ENCODE results near the gene RNF157. TPM values are rescaled to one million over a fixed set of nuclear protein-coding genes. Genes with fewer than 3 reads are reported as not detected.

The RNF157 gene
- total and polyA plus RNA-seq, 2 of the 4 experiments (the other 2 are of a cell fraction) = 0.54 to 1.3 TPM

DNA sequence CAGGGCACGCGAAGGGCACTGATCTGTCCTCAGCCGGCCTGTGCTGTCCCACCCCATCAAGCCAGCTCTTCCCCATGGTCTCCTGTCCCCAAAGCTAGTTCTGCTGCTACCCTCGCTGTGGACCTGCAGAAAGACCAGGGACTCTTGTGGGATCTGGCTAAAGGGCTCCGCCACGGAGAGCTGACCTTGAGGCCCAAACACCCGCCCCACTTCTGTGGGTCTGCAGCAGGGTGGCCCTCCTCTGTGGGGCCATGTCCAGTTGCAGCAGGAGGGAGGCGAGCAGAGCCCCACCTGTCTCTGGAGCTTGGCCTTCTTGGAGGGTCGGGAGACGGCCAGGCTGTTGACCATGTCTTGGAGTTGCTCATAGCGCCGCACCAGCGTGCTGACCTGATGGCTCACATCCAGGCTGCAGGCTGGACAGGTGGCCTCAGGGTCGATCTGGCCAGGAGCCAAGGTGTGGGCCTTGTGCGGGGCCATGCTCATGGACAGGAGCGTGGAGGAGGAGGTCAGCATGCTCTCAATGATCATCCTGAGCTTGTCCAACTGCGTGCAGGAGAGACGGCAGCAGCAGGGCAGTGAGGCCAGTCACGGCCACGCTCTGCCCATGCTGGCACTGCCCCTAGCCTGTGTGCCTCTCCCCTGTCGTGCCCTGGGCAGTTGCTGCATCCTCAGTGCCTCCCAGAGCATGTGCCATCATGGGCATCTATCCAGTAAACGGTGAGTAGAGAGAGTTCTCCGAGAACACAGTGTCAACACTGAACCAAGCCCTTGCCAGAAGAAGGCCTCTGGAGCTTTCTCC lies 41.5 kb upstream of the RNF157 start:
- CTCF ChIA-PET = interaction anchor here (2.7 kb wide), 1 partner anchor 160 kb away, joined by 27 read pairs; no protein-coding TSS in a partner anchor
- BruUV-seq (replicated peaks) = no TSS peak
- H3K27ac ChIP-seq (ENCODE audit: insufficient read depth, low read length) = no peak overlapping the region

More for the DNA sequence above, 41.5 kb upstream of the RNF157 start:
- POLR2A ChIA-PET (ENCODE audit: unreplicated experiment) = no interaction called here
- dilution Hi-C loops (cut with HindIII; ENCODE audit: low sequenced_read_pairs, unreplicated experiment) = no loop called here
- TF ChIP-seq USF2 (IDR thresholded peaks at IDR 0.05; ENCODE audit: low read depth, low read length) = no peak
- TF ChIP-seq FOS (IDR thresholded peaks at IDR 0.05; ENCODE audit: low read depth, low read length) = no peak
- TF ChIP-seq POLR2A (IDR thresholded peaks at IDR 0.05; ENCODE audit: low read depth, low read length) = no peak
- no peak for TF ChIP-seq CEBPB (IDR thresholded peaks at IDR 0.05; ENCODE audit: low read depth, low read length)
- TF ChIP-seq RFX5 (IDR thresholded peaks at IDR 0.05; ENCODE audit: low read depth, low read length) = no peak
- TF ChIP-seq NFE2L2 (IDR thresholded peaks at IDR 0.05; ENCODE audit: low read depth, low read length) = no peak
- TF ChIP-seq BHLHE40 (IDR thresholded peaks at IDR 0.05; ENCODE audit: low read depth, low read length) = no peak
- TF ChIP-seq RCOR1 (IDR thresholded peaks at IDR 0.05; ENCODE audit: insufficient replicate concordance, low read length) = no peak
- H2AK9ac ChIP-seq (replicated peaks; ENCODE audit: low read depth, low read length, poor library complexity) = no peak overlapping the region
- no peak overlapping the region for H4K5ac ChIP-seq (ENCODE audit: low read depth, low read length)
- no peak overlapping the region for H2BK5ac ChIP-seq (ENCODE audit: low read depth, low read length, poor library complexity, severe bottlenecking)
- 92% methylated on average over 14 of the region's 23 CpGs; no CpG with 5 or more reads in 1 of the 2 experiments for WGBS, 2 experiments (ENCODE audit: extremely low coverage in 2 of 2, insufficient read length in 1 of 2)
- no peak overlapping the region for H3K4me2 ChIP-seq (ENCODE audit: low read depth, low read length)
- no peak overlapping the region for H3K18ac ChIP-seq (ENCODE audit: low read depth, low read length)
- H2AFZ ChIP-seq (replicated peaks; ENCODE audit: low read length, poor library complexity) = no peak overlapping the region
- peaks cover 0 to 5% of the 10 kb centered on the region in 2 experiments; a peak in 1 of 4 replicates for H3K79me1 ChIP-seq (ENCODE audit: low read depth in 1 of 2, low read length in 2 of 2)
- in situ Hi-C loops (cut with MboI; ENCODE audit: low sequenced_read_pairs) = loop anchor here (5.0 to 10.0 kb wide), 2 partner anchors 164 to 377 kb away; partner anchors contain the start of gene MRPL38
- peaks cover 6% of the 10 kb centered on the region for H3K9me1 ChIP-seq (ENCODE audit: insufficient read depth, low read length)
- no peaks in the 10 kb centered on the region for H3K27me3 ChIP-seq (ENCODE audit: control insufficient read depth, insufficient read depth, low read length)
- H3K4me1 ChIP-seq (ENCODE audit: control insufficient read depth, insufficient read depth, low read length) = peaks cover 2% of the 10 kb centered on the region
- H2BK120ac ChIP-seq (ENCODE audit: low read depth, low read length) = no peak overlapping the region
- no peak overlapping the region for H3K9ac ChIP-seq (ENCODE audit: low read depth, low read length)
- DNase-seq = no peak
- no peak overlapping the region for H3K4ac ChIP-seq (ENCODE audit: low read depth, low read length)
- H4K20me1 ChIP-seq (ENCODE audit: insufficient read depth, low read length) = no peaks in the 10 kb centered on the region; the same call in 1 of the 2 replicates
- no peak for ATAC-seq (ENCODE audit: low read depth)
- no peak overlapping the region for H3K4me3 ChIP-seq (ENCODE audit: insufficient read depth, low read depth, low read length)
- H2BK20ac ChIP-seq (ENCODE audit: low read depth, low read length) = no peak overlapping the region
- H2BK15ac ChIP-seq (ENCODE audit: low read depth, low read length) = no peak overlapping the region
- H4K91ac ChIP-seq (ENCODE audit: insufficient read depth, low read depth, low read length) = no peak overlapping the region
- no peak overlapping the region; the same call in 1 of the 2 replicates for H3K56ac ChIP-seq (ENCODE audit: extremely low read depth, insufficient read depth, low read length)
- no peak overlapping the region for H4K8ac ChIP-seq (ENCODE audit: low read depth in 2 of 2, low read length in 2 of 2)
- intact Hi-C loops (cut with micrococcal nuclease) = no loop called here
- no peaks in the 10 kb centered on the region for H3K9me3 ChIP-seq (ENCODE audit: control insufficient read depth, insufficient read depth, low read length)
- no peak overlapping the region for H3K23ac ChIP-seq (ENCODE audit: low read depth, low read length)
- H3K36me3 ChIP-seq (ENCODE audit: control insufficient read depth, insufficient read depth, low read length) = peaks cover 4% of the 10 kb centered on the region
- no peak overlapping the region for H3K14ac ChIP-seq (replicated peaks; ENCODE audit: low read depth, low read length)
- no peak overlapping the region for H2AK5ac ChIP-seq (ENCODE audit: low read depth, low read length)

Data from IMR-90 (cell line).